ENCODE measurements around the gene TCHP.

Gene TCHP

DNA sequence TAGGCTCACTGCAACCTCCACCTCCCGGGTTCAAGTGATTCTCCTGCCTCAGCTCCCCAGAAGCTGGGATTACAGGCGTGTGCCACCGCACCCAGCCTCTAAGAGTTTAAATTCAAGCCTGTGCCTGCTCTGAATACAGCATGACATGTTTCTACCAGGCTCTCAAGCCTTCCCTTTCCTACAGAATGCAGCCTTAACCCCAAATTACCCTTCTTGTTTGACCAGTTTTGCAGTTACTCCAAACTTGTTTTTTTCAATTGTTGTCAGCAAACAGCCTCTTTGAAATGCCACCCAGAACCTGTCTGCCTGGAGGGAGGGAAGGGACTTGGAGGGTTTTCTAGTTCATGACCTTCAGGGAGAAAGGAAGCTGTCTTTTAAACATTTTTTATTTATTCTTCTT, 35.2 kb upstream of the TCHP start (continued):
- TF ChIP-seq, protein P1, sequence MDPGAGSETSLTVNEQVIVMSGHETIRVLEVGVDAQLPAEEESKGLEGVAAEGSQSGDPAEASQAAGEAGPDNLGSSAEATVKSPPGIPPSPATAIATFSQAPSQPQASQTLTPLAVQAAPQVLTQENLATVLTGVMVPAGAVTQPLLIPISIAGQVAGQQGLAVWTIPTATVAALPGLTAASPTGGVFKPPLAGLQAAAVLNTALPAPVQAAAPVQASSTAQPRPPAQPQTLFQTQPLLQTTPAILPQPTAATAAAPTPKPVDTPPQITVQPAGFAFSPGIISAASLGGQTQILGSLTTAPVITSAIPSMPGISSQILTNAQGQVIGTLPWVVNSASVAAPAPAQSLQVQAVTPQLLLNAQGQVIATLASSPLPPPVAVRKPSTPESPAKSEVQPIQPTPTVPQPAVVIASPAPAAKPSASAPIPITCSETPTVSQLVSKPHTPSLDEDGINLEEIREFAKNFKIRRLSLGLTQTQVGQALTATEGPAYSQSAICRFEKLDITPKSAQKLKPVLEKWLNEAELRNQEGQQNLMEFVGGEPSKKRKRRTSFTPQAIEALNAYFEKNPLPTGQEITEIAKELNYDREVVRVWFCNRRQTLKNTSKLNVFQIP (CRISPR knock-in tag; IDR thresholded peaks at IDR 0.05; ENCODE audit: borderline replicate concordance, low read depth): no peak
- TF ChIP-seq CSDC2 (CRISPR knock-in tag; IDR thresholded peaks at IDR 0.05) (no peak), GLIS3 (CRISPR knock-in tag; IDR thresholded peaks at IDR 0.05) (no peak)

DNA sequence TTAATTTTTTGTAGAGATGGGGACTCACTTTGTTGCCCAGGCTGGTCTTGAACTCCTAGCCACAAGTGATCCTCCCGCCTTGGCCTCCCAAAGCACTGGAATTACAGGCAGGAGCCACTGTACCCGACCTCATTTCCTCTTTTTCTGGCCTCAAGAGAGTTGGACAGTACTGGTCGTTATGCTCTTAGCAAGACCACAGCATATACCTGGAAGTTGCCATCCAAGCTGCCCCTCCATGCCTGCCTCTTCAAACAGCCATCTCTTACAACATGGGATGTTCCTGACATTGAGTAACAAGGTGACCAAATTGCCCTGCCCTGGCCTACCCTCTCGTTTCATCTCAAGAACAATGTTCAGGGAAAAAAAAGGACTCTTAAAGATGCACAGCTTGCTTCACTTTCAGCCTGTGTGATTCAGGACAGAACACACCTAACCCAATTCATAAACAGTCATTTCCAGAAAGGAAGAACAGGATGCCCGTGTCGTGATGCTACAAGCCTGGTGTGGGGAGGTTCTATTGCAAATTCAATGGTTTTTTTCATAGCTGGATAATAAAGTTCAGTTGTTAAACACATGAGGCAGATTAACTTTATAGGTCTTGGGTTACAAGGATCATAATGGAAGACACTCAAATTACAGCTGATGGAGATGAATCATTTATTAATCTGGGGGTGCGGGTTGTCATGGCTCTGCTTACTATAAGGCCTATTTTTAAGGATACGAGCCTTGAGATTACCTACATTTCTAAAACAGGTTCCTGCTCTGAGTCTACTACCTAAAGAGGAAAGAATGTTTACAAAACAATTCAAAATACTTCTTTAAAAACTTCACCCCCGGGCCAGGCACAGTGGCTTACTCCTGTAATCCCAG, 31.7 kb upstream of the TCHP start:
- TF ChIP-seq, protein P1 (CRISPR knock-in tag; IDR thresholded peaks at IDR 0.05; ENCODE audit: borderline replicate concordance, low read depth): no peak
- TF ChIP-seq CSDC2 (CRISPR knock-in tag; IDR thresholded peaks at IDR 0.05): no peak
- TF ChIP-seq ZNF8 (CRISPR knock-in tag; IDR thresholded peaks at IDR 0.05): no peak
- TF ChIP-seq ZC3H10 (CRISPR knock-in tag; IDR thresholded peaks at IDR 0.05): no peak
- TF ChIP-seq BACH2 (CRISPR knock-in tag; IDR thresholded peaks at IDR 0.05; ENCODE audit: borderline replicate concordance): no peak
- no peak for TF ChIP-seq RARB (CRISPR knock-in tag; IDR thresholded peaks at IDR 0.05)
- TF ChIP-seq, protein P2, sequence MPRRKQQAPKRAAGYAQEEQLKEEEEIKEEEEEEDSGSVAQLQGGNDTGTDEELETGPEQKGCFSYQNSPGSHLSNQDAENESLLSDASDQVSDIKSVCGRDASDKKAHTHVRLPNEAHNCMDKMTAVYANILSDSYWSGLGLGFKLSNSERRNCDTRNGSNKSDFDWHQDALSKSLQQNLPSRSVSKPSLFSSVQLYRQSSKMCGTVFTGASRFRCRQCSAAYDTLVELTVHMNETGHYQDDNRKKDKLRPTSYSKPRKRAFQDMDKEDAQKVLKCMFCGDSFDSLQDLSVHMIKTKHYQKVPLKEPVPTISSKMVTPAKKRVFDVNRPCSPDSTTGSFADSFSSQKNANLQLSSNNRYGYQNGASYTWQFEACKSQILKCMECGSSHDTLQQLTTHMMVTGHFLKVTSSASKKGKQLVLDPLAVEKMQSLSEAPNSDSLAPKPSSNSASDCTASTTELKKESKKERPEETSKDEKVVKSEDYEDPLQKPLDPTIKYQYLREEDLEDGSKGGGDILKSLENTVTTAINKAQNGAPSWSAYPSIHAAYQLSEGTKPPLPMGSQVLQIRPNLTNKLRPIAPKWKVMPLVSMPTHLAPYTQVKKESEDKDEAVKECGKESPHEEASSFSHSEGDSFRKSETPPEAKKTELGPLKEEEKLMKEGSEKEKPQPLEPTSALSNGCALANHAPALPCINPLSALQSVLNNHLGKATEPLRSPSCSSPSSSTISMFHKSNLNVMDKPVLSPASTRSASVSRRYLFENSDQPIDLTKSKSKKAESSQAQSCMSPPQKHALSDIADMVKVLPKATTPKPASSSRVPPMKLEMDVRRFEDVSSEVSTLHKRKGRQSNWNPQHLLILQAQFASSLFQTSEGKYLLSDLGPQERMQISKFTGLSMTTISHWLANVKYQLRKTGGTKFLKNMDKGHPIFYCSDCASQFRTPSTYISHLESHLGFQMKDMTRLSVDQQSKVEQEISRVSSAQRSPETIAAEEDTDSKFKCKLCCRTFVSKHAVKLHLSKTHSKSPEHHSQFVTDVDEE (CRISPR knock-in tag; IDR thresholded peaks at IDR 0.05): no peak
- TF ChIP-seq ISL1 (CRISPR knock-in tag; IDR thresholded peaks at IDR 0.05): no peak
- no peak for TF ChIP-seq GLIS3 (CRISPR knock-in tag; IDR thresholded peaks at IDR 0.05)
- no peak for TF ChIP-seq ZNF70 (CRISPR knock-in tag; IDR thresholded peaks at IDR 0.05)
- TF ChIP-seq ZNF565 (CRISPR knock-in tag; conservative IDR thresholded peaks at IDR 0.05; ENCODE audit: low read depth): no peak
- no peak for TF ChIP-seq TOX (CRISPR knock-in tag; IDR thresholded peaks at IDR 0.05; ENCODE audit: borderline replicate concordance)
- no peak for TF ChIP-seq PATZ1 (CRISPR knock-in tag; IDR thresholded peaks at IDR 0.05; ENCODE audit: borderline replicate concordance)
- no peak for TF ChIP-seq ARNTL (CRISPR knock-in tag; IDR thresholded peaks at IDR 0.05; ENCODE audit: borderline replicate concordance, low read depth)
- TF ChIP-seq, protein P3, sequence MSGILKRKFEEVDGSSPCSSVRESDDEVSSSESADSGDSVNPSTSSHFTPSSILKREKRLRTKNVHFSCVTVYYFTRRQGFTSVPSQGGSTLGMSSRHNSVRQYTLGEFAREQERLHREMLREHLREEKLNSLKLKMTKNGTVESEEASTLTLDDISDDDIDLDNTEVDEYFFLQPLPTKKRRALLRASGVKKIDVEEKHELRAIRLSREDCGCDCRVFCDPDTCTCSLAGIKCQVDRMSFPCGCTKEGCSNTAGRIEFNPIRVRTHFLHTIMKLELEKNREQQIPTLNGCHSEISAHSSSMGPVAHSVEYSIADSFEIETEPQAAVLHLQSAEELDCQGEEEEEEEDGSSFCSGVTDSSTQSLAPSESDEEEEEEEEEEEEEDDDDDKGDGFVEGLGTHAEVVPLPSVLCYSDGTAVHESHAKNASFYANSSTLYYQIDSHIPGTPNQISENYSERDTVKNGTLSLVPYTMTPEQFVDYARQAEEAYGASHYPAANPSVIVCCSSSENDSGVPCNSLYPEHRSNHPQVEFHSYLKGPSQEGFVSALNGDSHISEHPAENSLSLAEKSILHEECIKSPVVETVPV (CRISPR knock-in tag; IDR thresholded peaks at IDR 0.05): no peak
- no peak for TF ChIP-seq TCF4 (CRISPR knock-in tag; IDR thresholded peaks at IDR 0.05; ENCODE audit: borderline replicate concordance)
- ATAC-seq: no peak

DNA sequence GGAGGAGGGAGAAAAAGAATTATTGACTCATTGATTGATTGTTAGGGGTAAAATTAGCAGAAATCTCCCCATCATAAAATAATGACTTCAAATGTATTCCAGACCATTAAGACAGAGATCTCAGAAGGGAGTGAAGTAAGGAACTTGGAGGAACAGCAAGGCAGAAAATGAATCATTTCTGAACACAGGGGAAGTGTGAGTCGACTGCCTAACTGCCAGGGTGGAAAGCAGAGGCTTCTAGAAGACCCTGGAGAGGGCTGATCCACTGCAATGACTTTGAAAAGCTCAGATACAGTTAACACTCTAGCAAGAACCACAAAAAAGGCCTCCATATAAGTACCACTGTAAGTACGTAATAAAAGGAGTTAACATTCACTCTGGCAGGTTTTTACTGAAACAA, 29.4 kb upstream of the TCHP start:
- TF ChIP-seq ISL1 (CRISPR knock-in tag; IDR thresholded peaks at IDR 0.05): no peak
- ATAC-seq: peak; percentile 20; the same call in 2 of the 3 replicates

Data from SK-N-SH treated with all-trans-retinoic acid at 6 μM for 48 hours (cell line).